Retinal pigment epithelial cell (primary cell): ENCODE results near the gene TBCEL.
A peak's percentile ranks its signal among the peaks of the same experiment; 100 is the strongest.

Experiments used
- DNase-seq: peaks from one replicate; pipeline ENCODE4 v3.0.0-alpha.2; 2010; ENCODE audit warnings: low read depth
- H3K4me3 ChIP-seq: 2 replicates; pipeline ENCODE4 v1.5.1; 2011; ENCODE audit warnings: mild to moderate bottlenecking, low read length, control low read depth, moderate library complexity
- TF ChIP-seq, protein P1 (sequence below): conservative IDR thresholded peaks from 2 replicates; pipeline ENCODE4 v1.5.1; 2011; ENCODE audit warnings: low read depth, low read length, control low read depth, inconsistent platforms

The TBCEL gene

DNA sequence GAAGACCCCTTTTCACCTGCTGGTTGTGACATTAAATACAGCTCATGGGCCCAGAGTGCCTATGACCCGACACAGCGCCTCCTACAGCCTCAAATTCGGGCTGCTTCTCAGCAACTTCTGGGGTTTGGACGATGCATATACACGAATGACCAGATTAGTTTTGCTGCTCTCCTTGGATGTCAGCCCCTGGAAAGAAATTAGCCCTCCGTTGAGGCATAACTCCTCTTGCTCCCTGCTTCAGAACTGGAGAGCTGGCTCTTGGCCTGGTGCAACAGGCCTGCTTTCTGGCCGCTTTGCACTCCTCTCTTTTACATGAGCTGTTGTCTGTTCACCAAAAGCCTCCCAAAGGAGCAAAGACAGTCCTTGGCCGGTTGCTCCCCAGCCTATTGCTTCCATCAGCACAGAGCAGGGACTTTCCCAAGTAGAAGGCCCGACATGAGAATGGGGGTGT lies 80.4 kb downstream of the TBCEL start:
- no peak overlapping the region for H3K4me3 ChIP-seq
- DNase-seq = no peak
- TF ChIP-seq, protein P1, sequence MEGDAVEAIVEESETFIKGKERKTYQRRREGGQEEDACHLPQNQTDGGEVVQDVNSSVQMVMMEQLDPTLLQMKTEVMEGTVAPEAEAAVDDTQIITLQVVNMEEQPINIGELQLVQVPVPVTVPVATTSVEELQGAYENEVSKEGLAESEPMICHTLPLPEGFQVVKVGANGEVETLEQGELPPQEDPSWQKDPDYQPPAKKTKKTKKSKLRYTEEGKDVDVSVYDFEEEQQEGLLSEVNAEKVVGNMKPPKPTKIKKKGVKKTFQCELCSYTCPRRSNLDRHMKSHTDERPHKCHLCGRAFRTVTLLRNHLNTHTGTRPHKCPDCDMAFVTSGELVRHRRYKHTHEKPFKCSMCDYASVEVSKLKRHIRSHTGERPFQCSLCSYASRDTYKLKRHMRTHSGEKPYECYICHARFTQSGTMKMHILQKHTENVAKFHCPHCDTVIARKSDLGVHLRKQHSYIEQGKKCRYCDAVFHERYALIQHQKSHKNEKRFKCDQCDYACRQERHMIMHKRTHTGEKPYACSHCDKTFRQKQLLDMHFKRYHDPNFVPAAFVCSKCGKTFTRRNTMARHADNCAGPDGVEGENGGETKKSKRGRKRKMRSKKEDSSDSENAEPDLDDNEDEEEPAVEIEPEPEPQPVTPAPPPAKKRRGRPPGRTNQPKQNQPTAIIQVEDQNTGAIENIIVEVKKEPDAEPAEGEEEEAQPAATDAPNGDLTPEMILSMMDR = peak; percentile 16

DNA sequence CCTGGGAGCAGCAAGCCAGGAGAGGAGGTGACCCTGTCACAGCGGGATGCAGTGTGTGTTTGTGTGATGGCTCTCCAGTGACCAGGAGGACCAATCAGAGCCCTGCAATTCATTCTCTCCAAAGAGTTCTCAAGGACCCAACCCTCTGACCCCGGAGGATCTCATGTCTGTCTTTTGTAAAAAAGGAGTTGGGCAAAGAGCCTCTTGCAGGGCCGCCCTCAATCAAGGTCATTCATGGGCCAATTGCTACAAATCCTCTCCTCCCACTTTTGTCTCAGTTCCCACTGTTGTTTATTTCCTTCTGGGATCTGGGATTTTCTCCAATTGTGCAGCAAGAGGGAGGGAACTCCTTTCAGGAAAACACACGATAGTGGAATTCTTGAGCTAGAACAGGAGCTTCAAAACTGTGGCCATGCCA lies 81.2 kb downstream of the TBCEL start:
- TF ChIP-seq, protein P1 = no peak
- no peak for DNase-seq
- H3K4me3 ChIP-seq = no peak overlapping the region

DNA sequence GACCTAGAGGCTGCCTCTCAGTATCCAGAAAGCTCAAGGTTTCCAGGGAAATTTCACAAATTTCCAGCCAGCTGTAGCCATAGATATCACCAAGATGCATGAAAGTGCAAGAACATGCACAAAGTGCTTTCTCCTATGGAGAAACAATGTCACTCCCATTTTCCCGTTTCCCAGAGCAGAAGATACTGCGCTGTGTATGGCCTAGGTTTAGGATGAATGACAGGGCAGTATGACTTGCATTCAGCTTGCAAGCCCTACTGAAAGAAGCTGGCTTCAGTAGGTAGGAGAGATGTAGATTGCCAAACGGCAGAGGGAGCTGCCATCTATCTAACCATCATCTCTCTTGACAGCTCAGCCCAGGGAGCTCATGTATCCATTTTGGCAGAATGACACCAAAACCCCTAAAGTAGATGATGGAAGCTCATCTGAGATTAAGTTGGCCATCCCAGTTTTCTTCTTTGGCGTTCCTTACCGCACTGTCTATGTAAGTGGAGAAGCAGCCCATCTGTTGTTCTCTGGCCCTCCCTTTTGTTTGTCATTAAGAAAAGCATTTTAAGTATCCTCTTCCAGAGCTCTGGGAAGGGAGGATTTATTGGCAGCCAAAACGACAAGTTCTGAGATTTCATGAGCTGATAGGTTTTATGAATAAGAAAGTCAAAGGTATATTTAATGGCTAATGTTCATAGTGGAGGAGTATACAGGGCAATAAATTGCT lies 81.7 kb downstream of the TBCEL start:
- no peak for DNase-seq
- no peak overlapping the region for H3K4me3 ChIP-seq
- TF ChIP-seq, protein P1 = no peak

DNA sequence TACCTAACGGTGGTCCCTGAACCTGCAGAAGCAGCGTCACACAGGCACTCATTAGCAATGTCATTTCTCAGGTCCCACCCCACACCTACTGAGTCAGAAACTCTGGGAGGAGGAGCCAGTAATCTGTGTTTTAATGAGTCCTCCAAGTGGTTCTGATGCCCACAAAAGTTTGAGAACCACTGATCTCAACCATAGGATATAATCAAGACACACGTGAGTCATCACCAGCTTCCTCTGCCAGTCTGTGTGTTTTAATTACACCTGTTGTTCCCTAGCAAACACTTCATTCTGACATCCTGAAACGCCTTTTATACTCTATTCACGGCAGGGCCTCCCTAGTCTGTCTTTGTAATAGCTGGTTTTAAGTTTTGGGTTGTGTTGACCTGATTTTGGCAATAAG lies 82.9 kb downstream of the TBCEL start:
- TF ChIP-seq, protein P1 = no peak

DNA sequence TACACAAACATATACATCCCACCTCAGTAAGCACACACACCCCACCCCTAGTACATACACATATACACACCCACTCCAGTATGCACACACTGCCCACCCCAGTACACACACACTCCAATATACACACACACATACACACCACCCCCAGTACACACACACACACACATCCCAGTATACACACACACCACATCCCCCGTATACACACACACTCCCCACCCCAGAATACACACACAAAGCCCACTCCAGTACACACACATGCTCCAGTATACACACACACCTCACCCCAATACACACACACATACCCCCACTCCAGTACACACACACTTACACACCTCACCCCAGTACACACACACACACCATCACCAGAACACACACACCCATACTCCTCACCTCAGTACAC lies 84.5 kb downstream of the TBCEL start:
- no peak for DNase-seq
- no peak overlapping the region for H3K4me3 ChIP-seq
- TF ChIP-seq, protein P1 = no peak

More for the DNA sequence above, 82.9 kb downstream of the TBCEL start:
- DNase-seq = no peak
- no peak overlapping the region for H3K4me3 ChIP-seq

DNA sequence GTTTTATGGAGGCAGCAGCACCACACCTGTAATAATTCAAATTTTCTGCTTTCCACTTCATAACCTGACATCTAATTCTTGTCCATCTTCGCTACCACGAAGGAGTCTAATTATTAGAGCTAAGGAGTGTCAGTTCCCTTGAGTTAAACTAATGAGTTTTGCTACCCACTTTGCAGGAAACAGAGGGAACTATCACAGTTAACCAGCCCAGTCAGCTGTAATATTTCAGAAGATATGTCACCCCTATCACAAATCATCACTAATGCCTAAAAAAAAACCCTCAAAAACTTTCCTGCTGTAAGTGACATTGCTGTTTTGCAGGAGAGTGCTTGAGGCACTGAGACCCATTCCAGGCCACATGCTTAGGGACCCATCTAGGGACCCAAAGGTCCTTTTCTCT lies 85.6 kb downstream of the TBCEL start:
- TF ChIP-seq, protein P1 = no peak
- no peak overlapping the region for H3K4me3 ChIP-seq
- DNase-seq = no peak

DNA sequence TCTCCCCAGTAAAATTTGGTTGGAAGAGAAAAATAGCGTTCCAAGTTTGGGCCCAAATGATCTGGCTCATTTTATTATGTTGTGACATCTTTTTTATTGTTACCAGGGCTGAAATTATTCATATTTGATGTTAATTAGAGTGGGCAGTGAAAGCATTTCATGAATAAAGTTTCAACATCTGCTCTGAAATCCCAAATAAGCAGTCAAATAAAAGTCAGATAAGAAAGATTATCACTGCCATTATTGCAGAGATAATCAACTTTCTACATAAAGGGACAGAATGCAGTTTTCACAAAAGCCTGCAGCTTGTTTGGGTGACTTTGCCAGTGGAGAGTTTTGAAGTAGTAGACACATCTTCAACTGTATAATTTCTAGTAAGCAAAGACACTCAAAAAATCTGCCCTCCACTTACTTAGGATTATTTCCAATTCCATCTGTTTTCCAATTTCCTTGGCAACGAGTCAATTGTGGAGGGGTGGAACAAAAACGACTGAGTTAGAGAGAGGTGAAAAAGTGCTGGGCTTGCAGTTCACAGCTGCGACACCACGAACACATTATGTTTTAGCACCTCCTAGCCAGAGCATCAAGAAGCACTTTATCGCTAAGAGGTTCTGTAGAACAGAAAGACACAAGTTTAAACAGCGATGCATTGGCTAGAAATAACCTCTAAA lies 86.1 kb downstream of the TBCEL start:
- TF ChIP-seq, protein P1 = no peak
- no peak for DNase-seq
- no peak overlapping the region for H3K4me3 ChIP-seq
